C4-2B (cell line): ENCODE results near the gene CFAP69.

Source experiments
- ZFX ChIP-seq: fragments of 450-650 bp; IDR thresholded peaks from 2 replicates; pipeline ENCODE4 v1.6.1; 2017
- TF ChIP-seq, protein P1 (sequence below): fragments of 450-650 bp; conservative IDR thresholded peaks from 2 replicates; pipeline ENCODE4 v1.5.1; 2017; ENCODE audit warnings: mild to moderate bottlenecking

DNA sequence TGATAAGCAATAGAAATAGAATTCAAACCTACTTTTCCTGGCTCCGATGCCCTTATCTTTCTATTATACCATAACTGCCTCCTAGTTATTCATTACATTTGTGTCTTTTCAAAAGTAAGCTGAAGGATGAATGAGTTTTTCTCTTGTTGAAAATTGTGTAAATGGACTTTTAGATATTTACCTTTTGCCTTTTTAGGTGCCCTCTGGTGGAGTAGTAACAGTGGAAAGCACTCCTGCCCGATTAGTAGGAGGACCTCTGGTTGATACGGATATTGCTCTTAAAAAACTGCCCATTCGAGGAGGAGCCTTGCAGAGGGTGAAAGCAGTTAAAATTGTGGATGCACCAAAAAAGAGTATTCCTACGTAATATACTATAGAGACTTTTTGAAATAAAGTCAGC lies 64.9 kb downstream of the CFAP69 start:
- TF ChIP-seq, protein P1, sequence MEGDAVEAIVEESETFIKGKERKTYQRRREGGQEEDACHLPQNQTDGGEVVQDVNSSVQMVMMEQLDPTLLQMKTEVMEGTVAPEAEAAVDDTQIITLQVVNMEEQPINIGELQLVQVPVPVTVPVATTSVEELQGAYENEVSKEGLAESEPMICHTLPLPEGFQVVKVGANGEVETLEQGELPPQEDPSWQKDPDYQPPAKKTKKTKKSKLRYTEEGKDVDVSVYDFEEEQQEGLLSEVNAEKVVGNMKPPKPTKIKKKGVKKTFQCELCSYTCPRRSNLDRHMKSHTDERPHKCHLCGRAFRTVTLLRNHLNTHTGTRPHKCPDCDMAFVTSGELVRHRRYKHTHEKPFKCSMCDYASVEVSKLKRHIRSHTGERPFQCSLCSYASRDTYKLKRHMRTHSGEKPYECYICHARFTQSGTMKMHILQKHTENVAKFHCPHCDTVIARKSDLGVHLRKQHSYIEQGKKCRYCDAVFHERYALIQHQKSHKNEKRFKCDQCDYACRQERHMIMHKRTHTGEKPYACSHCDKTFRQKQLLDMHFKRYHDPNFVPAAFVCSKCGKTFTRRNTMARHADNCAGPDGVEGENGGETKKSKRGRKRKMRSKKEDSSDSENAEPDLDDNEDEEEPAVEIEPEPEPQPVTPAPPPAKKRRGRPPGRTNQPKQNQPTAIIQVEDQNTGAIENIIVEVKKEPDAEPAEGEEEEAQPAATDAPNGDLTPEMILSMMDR = peak; percentile 21
- TF ChIP-seq ZFX = no peak
